HG03064 (cell line): ENCODE measurements around the gene CADM3.
A peak's percentile ranks its signal among the peaks of the same experiment; 100 is the strongest.

Experiments
- ATAC-seq: cut with Tn5 transposase; IDR thresholded peaks from one replicate; pipeline ENCODE4 v1.9.1; 2021; ENCODE audit warnings: low read depth; ENCODE audit not compliant: unreplicated experiment

CADM3 gene, protein sequence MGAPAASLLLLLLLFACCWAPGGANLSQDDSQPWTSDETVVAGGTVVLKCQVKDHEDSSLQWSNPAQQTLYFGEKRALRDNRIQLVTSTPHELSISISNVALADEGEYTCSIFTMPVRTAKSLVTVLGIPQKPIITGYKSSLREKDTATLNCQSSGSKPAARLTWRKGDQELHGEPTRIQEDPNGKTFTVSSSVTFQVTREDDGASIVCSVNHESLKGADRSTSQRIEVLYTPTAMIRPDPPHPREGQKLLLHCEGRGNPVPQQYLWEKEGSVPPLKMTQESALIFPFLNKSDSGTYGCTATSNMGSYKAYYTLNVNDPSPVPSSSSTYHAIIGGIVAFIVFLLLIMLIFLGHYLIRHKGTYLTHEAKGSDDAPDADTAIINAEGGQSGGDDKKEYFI

DNA sequence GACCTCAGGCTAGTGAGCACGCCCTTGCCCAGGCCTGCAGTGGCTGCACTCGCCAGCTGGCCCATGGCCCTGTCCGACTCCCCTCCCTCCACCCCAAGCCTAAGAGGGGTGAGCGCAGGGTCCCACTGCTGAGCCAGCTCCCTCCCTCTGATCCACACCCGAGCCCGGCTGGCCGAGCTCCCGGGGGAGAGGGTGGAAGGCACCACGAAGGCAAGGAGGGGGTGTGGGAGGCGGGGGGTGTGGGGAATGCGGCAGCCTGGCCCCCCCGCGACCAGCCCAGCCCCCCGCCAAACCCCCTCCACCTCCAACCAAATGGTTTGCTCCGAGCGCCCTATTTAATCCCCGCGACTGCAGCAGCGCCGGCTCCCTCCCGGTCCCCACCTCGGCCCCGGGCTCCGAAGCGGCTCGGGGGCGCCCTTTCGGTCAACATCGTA lies at the start of gene CADM3:
CADM3 (plus strand) TSS at position 362 of the 434 bp plus-strand sequence. CDS start 151 bp downstream, outside the sequence.
- no peak for ATAC-seq

DNA sequence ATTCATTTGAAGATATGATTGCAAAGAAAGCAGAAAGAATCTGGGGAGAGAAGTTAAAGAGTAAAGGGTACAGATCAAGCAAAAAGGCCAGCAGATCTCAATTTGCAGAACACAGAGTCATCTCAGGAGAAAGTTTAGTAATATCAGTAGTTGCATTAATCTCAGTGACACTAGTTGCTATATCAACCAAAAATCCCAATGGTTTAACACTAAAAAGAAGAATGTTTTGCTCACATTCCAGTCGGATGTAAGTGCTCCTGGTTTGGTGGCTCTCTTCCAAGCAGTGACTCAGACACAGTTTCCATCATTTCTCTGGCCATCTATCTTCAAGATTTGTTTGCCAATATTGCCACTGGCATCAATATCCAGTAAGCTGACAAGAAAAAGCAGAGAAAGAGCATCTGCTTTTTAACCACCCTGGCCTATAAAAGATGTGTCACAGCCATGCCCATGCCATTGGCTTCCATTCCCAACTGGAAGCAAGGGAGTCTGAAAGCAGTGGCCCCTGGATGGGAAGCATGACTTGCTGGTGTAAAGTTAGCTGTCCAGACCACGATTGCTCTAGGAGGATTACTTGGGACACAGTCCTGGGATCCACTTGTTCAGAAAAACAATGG lies 49.3 kb upstream of the CADM3 start:
- ATAC-seq = peak; percentile 77

- ATAC-seq = no peak
Observed at GRCh38 chr1:159123587-159123986, 47.8 kb upstream of the CADM3 start.

GRCh38 chr1:159132271-159132881 lies 39.0 kb upstream of the CADM3 start:
- ATAC-seq = no peak

- no peak for ATAC-seq
Observed at GRCh38 chr1:159140474-159140873, 30.9 kb upstream of the CADM3 start.

DNA sequence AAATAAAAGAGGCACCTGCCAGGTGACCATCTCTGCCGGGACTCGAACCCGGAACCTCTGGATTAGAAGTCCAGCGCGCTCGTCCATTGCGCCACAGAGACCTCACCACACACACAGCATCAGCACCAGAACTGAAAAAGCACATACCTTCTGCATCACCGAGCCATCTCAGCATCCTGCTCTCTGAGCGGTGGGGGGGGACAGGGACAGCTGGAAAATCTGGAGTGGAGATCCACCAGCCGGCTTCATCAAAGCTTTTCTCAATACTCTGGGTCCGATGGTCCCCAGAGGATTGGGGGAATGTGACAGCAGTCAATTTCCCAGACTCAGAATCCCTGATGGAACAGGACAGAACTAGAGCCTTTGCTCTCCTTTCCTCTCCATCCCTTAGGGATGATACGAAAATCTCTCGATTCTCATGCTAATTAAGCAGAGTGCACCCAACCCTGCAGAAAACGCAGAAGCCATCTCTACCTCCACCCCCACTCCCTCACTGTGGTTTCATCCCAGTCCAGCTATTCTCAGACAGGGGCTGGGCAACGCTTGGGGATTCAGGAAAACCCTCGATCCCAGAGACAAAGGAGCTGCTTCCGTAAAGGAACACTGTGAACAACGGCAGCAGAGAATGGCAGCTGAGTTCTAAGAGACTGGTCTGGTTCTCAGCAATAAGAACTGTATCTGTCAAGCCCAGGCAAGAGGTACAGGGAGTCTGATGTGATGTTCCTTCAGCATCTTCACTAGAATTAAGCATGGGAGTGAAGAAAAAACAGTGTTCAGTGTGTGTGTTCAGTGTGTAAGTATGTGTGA lies 29.6 kb upstream of the CADM3 start:
- no peak for ATAC-seq

DNA sequence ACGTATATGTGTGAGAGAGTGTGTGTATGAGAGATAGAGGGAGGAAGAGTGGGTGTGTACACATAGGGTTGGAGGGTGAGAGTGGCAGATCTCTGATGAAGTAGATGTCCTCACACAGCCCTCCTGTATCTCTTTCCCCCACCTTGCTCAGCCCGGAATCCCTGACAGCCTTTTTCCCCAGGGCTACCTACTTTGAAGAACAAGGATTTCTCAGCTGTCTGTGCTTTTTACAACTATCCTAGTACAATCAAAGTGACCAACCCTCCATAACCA lies 29.1 kb upstream of the CADM3 start:
- ATAC-seq = no peak

DNA sequence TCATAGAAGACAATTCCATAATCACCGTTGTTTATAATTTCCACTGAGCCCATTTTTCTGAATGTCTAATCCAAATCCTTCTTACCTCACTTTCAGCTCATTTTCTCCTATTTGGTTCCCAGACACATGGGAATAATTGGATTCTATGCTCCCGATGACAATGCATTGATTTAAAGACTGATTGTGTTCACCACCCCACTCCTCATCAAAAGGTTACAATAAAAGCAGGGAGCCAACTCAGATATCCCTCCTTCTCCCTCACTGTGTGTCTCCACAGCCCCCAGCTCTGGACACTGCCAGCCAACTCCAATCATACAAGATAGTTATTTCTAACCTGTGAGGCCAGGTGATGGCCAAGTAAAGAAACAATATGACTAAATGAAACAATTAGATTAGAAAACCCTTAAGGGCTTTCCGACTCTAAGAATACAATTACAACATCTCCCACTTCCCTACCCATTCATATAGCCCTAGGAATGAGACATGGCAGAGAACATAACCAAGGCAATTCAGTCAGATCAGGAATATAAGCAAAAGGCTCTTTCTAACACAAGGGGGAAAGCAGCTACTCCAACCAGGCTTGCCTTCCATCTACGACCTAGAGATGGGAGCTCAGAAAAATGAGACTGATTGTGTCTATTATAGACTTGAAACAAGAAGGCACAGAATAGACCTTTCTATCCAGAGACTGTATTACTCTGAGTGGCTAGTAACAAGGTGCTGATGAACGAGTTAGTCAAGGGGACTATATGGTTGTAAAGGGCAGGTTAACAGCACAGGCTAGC lies 28.5 kb upstream of the CADM3 start:
- no peak for ATAC-seq

GRCh38 chr1:159144571-159144970 lies 26.8 kb upstream of the CADM3 start:
- ATAC-seq = no peak

GRCh38 chr1:159146980-159147379 lies 24.4 kb upstream of the CADM3 start:
- no peak for ATAC-seq

DNA sequence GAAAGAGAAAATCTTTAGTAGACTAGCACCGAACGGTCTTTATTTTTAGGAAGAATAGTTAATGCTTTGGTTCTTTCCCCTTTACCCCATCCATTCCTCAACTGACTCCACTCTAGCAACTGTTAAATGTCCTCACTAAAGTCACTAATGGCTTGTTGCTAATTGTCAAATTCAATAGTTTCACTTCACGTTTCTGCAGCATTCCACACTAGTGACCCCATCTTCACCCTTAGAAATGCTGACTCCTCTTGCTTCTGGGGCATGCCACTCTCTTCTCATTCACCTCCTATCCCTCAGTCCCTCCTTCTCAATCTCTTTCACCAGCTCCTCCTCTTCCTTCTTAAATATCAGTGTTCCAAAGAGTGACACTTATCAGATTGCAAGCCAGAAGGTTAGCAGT lies 19.4 kb upstream of the CADM3 start:
- no peak for ATAC-seq

DNA sequence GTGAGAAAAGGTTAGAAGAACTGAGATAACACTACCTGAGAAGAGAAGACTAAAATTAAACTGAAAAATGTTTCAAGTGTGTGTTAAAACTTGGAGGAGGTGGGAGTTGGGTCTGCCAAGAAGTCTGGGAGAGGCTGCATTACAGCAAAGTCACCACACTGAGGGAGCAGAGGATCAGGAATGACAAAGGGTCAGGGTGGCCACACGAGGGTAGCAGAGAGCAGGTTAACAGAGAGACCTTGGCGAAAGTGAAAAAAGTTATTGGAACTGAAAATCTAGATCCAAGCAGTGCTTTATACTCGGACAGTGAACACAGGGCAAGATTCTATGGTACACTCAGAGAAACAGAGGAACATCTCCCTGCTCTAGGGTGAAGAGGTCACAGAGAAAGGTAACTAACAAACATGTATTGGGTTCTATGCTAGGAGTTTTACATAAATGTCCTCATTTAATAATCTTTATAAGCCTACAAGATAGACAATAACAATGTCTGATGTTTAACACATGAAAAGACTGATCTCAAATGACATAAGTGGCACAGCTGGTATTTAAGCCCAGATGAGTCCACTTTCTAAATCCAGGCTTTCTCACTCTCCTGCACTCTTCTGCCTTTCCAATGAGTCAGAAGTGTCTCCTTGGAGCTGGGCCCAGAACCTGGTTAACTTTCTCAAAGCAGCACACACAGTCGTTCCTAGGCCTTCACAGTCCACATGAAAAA lies 10.3 kb upstream of the CADM3 start:
- peak; percentile 94 for ATAC-seq

GRCh38 chr1:159161719-159162026 lies 9.7 kb upstream of the CADM3 start:
- no peak for ATAC-seq

- no peak for ATAC-seq
Observed at GRCh38 chr1:159162516-159163265, 8.7 kb upstream of the CADM3 start.

- no peak for ATAC-seq
Observed at GRCh38 chr1:159163614-159164228, 7.7 kb upstream of the CADM3 start.

DNA sequence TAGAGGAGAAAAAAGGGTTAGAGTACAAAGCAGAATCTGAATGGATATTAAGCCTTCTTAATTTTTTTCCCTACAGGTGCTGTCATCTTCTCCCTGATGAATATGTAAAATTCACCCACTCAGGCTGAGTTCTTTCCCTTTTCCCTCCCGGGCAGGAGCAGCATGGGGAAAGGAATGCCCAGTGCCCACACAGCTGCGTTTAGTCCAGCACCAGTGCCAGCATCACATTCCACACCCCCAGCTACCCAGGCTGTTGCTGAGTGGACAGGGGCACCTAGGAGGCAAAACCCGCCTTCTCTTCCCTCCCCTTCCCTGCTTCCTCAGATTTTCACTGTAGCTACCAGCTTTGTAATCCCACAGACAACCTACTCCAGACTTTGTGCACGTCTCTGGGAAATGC lies 3.4 kb upstream of the CADM3 start:
- ATAC-seq = no peak

DNA sequence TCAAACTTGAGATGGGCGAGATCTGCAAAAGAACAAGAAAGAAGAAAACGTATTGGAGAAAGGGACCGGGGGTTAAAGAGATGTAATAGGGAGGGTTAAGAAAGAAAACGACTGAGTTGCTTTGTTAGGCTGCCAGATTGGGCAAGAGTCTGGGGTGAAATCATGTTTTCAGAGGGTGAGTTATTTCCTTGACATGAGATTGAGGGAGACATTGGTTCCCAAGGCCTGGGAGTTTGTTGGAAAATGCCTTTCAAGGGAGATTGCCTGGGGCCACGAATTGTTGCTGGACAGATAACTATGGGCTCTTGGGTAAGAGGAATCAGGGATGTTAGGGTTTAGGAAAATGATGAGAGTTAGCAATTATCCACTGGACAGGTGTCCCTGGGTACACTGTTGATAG lies 776 bp upstream of the CADM3 start:
- ATAC-seq = no peak

- ATAC-seq = no peak
Observed at GRCh38 chr1:159171688-159172501, 480 bp downstream of the CADM3 start.
